Liver (tissue), 9 donors: ENCODE data around the gene BTRC. TPM values are rescaled to one million over a fixed set of nuclear protein-coding genes. Genes with fewer than 3 reads are reported as not detected.

Experiments used
- DNase-seq: peaks from one replicate; pipeline ENCODE4 v3.0.0-alpha.2; 2017; ENCODE audit warnings: low spot score
- H3K27ac ChIP-seq, 2 donors: one replicate each; pipeline ENCODE4 v1.7.0; 2013; ENCODE audit warnings: inconsistent platforms in 2 of 2, low read length in 2 of 2, control low read depth in 1 of 2, low read depth in 1 of 2, mild to moderate bottlenecking in 1 of 2
- H3K27me3 ChIP-seq, 4 donors: one replicate each; pipeline versions ENCODE4 v1.6.1 to v1.7.0; 2013; ENCODE audit warnings: low read length in 3 of 4, inconsistent platforms in 1 of 4, mild to moderate bottlenecking in 1 of 4, moderate library complexity in 1 of 4; ENCODE audit not compliant: control insufficient read depth in 4 of 4, insufficient read depth in 4 of 4
- H3K36me3 ChIP-seq, 4 donors: one replicate each; pipeline versions ENCODE4 v1.6.1 to v1.7.0; 2013; ENCODE audit warnings: low read length in 3 of 4, mild to moderate bottlenecking in 3 of 4, low read depth in 1 of 4, moderate library complexity in 1 of 4; ENCODE audit not compliant: control insufficient read depth in 4 of 4, insufficient read depth in 3 of 4
- H3K4me1 ChIP-seq, 4 donors: one replicate each; pipeline versions ENCODE4 v1.6.1 to v1.7.0; 2013; ENCODE audit warnings: low read length in 3 of 4, mild to moderate bottlenecking in 3 of 4, moderate library complexity in 1 of 4; ENCODE audit not compliant: control insufficient read depth in 4 of 4, insufficient read depth in 4 of 4
- H3K4me3 ChIP-seq, 3 donors: one replicate each; pipeline versions ENCODE4 v1.6.1 to v1.7.0; 2013; ENCODE audit warnings: low read length in 3 of 3, control low read depth in 1 of 3, low read depth in 1 of 3, mild to moderate bottlenecking in 1 of 3
- H3K9ac ChIP-seq, 2 donors: one replicate each; pipeline ENCODE4 v1.7.0; 2013; ENCODE audit warnings: low read length in 2 of 2, mild to moderate bottlenecking in 2 of 2, moderate library complexity in 2 of 2, control low read depth in 1 of 2, low read depth in 1 of 2
- H3K9me3 ChIP-seq, 4 donors: one replicate each; pipeline versions ENCODE4 v1.6.1 to v1.7.0; 2013; ENCODE audit warnings: low read length in 3 of 4; ENCODE audit not compliant: control insufficient read depth in 4 of 4
- CTCF ChIP-seq: fragments of 150-350 bp; IDR thresholded peaks from 2 replicates; pipeline ENCODE4 v1.5.1; 2017; ENCODE audit warnings: improper control_type of control experiment, low read depth, low read length; ENCODE audit not compliant: missing input control
- EGR1 ChIP-seq, 2 donors: IDR thresholded peaks; 2 replicates each; pipeline ENCODE4 v1.6.1; 2016 to 2018; ENCODE audit warnings: antibody characterized with exemption in 2 of 2, low read depth in 2 of 2
- FOXA2 ChIP-seq: IDR thresholded peaks from 2 replicates; pipeline ENCODE4 v1.6.1; 2016; ENCODE audit warnings: antibody characterized with exemption
- GABPA ChIP-seq, 2 donors: IDR thresholded peaks in 1 of 2; conservative IDR thresholded peaks in 1 of 2; 2 replicates each; pipeline ENCODE4 v1.6.1; 2016; ENCODE audit warnings: antibody characterized with exemption in 2 of 2, mild to moderate bottlenecking in 1 of 2, moderate library complexity in 1 of 2
- HNF4A ChIP-seq, 2 donors: conservative IDR thresholded peaks; 2 replicates each; pipeline ENCODE4 v1.6.1; 2016; ENCODE audit warnings: antibody characterized with exemption in 2 of 2, mild to moderate bottlenecking in 2 of 2
- JUND ChIP-seq, 2 donors: IDR thresholded peaks; 2 replicates each; pipeline ENCODE4 v1.6.1; 2016; ENCODE audit warnings: antibody characterized with exemption in 2 of 2
- NR2F2 ChIP-seq: IDR thresholded peaks from 2 replicates; pipeline ENCODE4 v1.6.1; 2016; ENCODE audit warnings: antibody characterized with exemption
- SP1 ChIP-seq: IDR thresholded peaks from 2 replicates; pipeline ENCODE4 v1.6.1; 2018; ENCODE audit warnings: antibody characterized with exemption, mild to moderate bottlenecking
- TAF1 ChIP-seq: conservative IDR thresholded peaks from 2 replicates; pipeline ENCODE4 v1.6.1; 2016; ENCODE audit warnings: antibody characterized with exemption, mild to moderate bottlenecking
- YY1 ChIP-seq: IDR thresholded peaks from 2 replicates; pipeline ENCODE4 v1.6.1; 2016; ENCODE audit warnings: antibody characterized with exemption, mild to moderate bottlenecking
- ZBTB33 ChIP-seq: IDR thresholded peaks from 2 replicates; pipeline ENCODE4 v1.6.1; 2016; ENCODE audit warnings: antibody characterized with exemption
- WGBS: extraction: QIAGEN DNeasy Blood & Tissue Kit; methylation state at CpG from one replicate; pipeline ENCODE4 v1.1.7; 2013; 5-methylcytosine and 5-hydroxymethylcytosine counted together
- polyA plus RNA-seq, 2 donors: library from polyadenylated mRNA; stranded (reverse) in 1 of 2; unstranded in 1 of 2; fragments of 200-250 nt in 1 of 2; fragments of >200 nt in 1 of 2; fragmentation: Nextera tagmentation in 1 of 2; extraction: Ambion mirVana in 1 of 2; gene quantifications; one replicate each; pipeline versions ENCODE4 v1.2.1 to v1.2.3, GENCODE V29; 2013 to 2015
- total RNA-seq, 2 donors: library from RNA; depleted of rRNA; stranded (reverse); fragments of >200 nt; gene quantifications; one replicate each; pipeline ENCODE4 v1.2.3, GENCODE V29; 2014
- donor health status: healthy.
- donor health status: healthy.
- donor health status: healthy.
- donor health status: healthy.
- donor health status: healthy.

The BTRC gene
- total and polyA plus RNA-seq, 4 donors, result 2.7 to 28.2 (median 5.9) TPM

GRCh38 chr10:101308051-101308450 is 45.9 kb upstream of the BTRC start:
- WGBS, result 88% methylated on average over 2 of the region's 2 CpGs
- H3K27me3 ChIP-seq, result peaks cover 0 to 4% (median 3%) of the 10 kb centered on the region in 4 donors
- no peak overlapping the region for H3K9ac ChIP-seq
- H3K4me1 ChIP-seq, result no peaks in the 10 kb centered on the region
- no peaks in the 10 kb centered on the region for H3K9me3 ChIP-seq
- no peak overlapping the region for H3K27ac ChIP-seq
- H3K4me3 ChIP-seq, result no peak overlapping the region
- DNase-seq, result no peak
- TF ChIP-seq EGR1 (IDR thresholded peaks at IDR 0.05; ENCODE audit: low read depth in 2 of 2) (no peak), FOXA2 (no peak), NR2F2 (no peak), HNF4A (conservative IDR thresholded peaks at IDR 0.05) (no peak), JUND (IDR thresholded peaks at IDR 0.05) (no peak), GABPA (IDR thresholded peaks at IDR 0.05 in 1 of 2, conservative IDR thresholded peaks at IDR 0.05 in 1 of 2) (no peak), CTCF (no peak), TAF1 (no peak), YY1 (no peak), SP1 (no peak)
- H3K36me3 ChIP-seq, result no peaks in the 10 kb centered on the region

GRCh38 chr10:101310529-101311184 is 43.3 kb upstream of the BTRC start:
- Histone ChIP-seq H3K27me3 (peaks cover 0 to 6% (median 1%) of the 10 kb centered on the region in 4 donors), H3K9ac (no peak overlapping the region), H3K27ac (no peak overlapping the region), H3K4me1 (no peaks in the 10 kb centered on the region), H3K9me3 (no peaks in the 10 kb centered on the region), H3K4me3 (no peak overlapping the region), H3K36me3 (no peaks in the 10 kb centered on the region)
- TF ChIP-seq NR2F2, result no peak
- no peak for TF ChIP-seq GABPA (IDR thresholded peaks at IDR 0.05 in 1 of 2, conservative IDR thresholded peaks at IDR 0.05 in 1 of 2)
- no peak for TF ChIP-seq CTCF
- TF ChIP-seq HNF4A (conservative IDR thresholded peaks at IDR 0.05), result no peak
- no peak for TF ChIP-seq ZBTB33
- 14% methylated on average over 25 of the region's 25 CpGs for WGBS
- no peak for DNase-seq
